NOMO-1 treated with dmso at 0.1 percent for 144 hours (cell line): Measurements from ENCODE around the gene JKAMP.
A peak's percentile ranks its signal among the peaks of the same experiment; 100 is the strongest.

Experiments
- DNase-seq: peaks from one replicate; lab custom pipeline; 2025; ENCODE audit not compliant: unreplicated experiment; lab: John Stamatoyannopoulos, UW

Gene JKAMP

DNA sequence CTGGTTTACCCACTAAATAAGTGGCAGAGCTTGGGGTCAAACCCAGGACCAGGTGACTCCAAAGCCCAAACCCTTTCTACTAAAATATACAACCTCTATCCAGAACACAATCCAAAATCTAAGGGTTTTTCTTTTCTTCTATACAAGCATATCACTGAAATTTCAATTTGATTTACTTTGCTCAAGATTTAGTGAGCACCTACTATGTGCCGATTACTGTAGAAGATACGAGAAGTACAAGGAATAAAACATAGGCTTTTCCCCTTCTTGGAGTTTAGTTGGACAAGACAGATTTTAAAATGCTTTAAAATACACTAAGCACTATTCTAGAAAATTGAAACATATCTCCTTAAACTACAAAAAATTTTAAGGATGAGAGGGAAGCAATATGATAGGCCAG lies 2.9 kb upstream of the JKAMP start:
- no peak for DNase-seq

DNA sequence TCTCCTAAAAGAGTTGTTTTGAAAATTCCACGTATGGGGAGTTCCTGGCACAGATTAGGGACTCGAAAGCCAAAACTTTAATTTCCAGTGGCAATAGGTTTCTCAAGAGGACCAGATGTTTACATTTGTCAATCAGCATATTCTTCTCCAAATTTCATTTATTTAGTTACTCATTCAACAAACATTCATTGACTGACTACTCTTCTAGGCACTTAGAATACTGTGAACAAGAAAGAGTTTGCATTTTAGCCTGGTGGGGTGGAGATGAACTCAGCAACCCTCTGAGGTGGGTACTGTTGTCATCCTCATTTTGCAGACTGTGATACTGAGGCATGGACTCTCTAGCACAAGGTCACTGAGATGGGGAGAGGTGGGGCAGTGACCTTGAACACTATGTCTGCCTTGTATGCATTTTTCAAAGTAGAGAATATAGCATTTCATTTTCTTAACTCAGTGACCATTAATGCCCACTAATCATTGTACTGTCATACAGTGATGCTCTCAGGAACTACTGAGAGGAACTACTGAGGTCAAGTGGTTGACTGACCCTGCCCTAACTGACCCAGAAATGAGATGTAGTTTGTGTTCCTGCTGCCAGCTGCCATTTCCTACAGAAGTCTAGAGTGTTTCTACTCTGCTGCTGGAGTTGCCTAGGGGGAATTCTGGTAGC lies 2.3 kb upstream of the JKAMP start:
- no peak for DNase-seq

DNA sequence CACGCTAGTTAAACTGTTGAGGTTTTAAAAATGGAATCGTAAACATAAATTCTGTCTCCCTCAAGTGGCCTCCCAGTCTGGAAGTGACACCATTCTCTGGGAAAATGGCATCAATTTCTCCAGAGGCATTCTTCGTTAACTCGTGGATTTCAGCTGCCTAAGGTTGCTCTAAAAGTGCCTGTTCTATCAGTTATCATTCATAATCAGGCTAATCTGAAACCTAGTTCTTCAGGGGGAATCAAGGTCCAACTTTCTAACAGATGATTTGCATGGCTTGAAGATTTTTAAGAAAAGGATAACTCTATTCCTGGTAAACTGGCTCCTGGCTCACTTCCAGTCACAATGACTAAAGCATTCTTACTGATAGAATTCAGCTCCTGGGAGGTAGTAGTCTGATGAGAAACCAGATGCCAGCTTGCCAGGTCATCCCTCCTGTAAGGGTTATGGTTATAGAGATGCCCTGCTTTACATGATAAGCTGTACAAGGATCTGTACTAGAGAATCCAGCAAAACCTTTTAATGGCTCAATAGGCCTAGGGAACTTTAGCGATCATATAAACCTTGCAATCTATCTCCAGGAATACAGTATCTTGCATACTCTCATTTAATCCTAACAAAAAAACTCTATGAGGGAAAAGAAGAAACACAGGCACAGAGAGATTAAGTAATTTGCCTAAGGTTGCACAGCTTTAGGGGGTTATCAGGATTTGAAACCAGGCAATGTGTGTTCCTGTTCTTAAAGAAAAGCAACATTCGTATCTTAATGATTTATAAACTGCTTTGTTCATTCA lies 1.6 kb upstream of the JKAMP start:
- DNase-seq, result no peak

GRCh38 chr14:59483363-59483762 lies 954 bp upstream of the JKAMP start:
- DNase-seq, result no peak

GRCh38 chr14:59484639-59485175 lies 390 bp downstream of the JKAMP start:
- DNase-seq, result peak; percentile 52

DNA sequence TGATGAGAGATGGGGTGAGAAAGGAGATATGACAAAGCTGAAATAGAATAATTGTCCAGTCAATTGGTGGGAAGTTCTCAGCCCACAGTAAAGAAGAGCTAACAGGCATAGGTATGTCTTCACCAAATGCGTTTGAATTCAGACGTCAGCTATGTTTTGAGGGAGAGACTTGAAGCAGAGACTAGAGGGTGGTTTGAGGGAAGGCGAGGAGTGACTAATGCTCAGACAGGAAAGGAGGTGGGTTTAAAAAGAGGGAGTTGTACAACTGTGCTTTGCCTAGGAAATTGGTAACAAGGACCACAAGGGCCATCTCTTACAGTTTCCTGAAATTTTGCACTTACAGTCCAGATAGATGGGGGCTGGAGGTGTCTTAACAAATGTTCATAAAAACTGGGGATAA lies 6.4 kb downstream of the JKAMP start:
- no peak for DNase-seq

DNA sequence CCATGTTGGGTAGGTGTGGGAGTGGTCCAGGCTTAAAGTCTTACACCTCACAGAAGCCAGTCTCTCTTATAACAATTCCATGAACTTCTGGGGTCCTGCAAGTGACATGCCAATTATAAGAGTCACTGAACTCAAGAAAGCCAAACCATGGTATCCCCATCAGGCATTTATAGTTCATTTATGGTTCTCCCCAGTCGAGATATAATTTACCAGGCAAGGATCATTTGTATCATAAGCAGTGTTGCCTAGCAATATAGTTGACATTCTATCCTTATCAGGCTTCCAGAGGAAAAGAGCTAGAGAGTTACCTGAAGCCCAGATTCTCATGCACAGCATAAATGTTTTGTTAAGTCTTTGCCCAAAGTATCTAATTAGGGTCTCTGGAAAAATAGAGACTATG lies 8.1 kb downstream of the JKAMP start:
- DNase-seq, result no peak

- DNase-seq, result no peak
These were observed 16.4 kb downstream of the JKAMP start for GRCh38 chr14:59500732-59501131.

- no peak for DNase-seq
These were observed 18.9 kb downstream of the JKAMP start for GRCh38 chr14:59503256-59503655.

DNA sequence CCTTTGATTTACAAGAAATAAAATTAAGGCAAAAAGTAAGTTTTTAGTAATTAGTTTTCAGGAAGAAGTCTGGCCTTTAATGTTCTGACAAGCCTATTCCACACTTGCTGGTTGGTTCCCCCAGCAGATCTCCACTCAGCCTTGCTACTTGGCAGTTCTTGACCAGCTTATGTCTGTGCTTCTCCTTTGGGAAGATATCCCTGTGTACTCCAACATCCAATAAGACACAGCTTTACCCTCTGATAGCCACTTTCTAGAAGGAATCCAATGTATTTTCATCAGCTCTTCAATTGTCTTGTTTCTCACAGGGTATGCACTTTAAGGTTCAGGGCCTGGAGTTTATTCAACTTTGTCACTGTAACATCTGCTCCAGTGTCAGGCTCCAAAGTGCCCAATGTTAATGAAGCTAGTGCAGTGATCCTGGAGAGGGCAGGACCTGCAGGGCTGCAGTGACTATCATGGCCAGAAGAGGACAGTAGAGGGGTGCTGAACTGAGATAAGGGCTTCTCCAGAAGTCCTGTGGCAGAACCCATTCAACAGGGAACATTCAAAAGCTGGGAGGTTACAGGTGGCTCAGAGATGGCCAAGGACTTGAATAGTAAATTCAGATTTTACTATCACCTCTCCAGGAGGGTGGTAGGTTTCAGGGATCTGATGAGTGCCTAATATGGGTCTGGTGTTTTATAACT lies 22.9 kb downstream of the JKAMP start:
- peak; percentile 52 for DNase-seq

GRCh38 chr14:59507752-59508103 lies 23.4 kb downstream of the JKAMP start:
- no peak for DNase-seq

DNA sequence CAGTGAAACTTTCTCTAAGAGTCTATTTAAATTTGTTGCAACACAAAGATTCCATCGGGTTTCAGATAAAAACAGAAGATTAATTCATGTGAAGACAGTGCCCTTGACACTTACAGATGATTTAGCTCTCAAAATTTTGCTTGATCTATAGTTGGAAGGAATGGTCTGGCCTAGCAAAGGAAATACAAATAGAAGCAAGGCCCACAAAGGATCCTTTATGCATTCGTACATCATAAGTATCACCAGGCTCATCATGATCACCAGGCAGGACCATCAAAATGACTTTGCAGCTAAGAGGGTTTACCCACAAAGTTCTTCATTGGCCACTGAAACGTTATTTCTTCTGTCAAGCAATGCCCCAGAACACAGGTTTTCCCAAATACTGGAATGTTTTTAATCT lies 24.8 kb downstream of the JKAMP start:
- DNase-seq, result no peak

- no peak for DNase-seq
These were observed 25.7 kb downstream of the JKAMP start for GRCh38 chr14:59510001-59510400.

DNA sequence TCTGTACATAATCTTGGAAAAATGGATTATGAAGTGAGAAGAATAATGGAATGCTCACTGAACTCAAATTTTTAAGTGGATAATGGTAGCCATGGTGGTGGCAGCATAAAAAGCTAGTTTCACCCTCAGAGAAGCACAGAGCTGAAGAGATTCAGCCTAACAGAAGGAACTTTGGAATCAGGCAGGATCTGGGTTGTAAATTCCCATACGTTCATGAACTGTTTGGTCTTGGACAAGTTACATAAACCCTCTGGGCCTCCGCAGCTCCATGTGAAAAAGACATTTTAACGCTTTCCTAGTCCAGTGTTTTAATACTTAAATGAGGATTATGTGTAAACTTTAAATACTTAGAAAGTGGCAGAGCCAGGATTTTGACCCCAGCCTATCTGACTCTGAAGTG lies 26.6 kb downstream of the JKAMP start:
- DNase-seq, result no peak

DNA sequence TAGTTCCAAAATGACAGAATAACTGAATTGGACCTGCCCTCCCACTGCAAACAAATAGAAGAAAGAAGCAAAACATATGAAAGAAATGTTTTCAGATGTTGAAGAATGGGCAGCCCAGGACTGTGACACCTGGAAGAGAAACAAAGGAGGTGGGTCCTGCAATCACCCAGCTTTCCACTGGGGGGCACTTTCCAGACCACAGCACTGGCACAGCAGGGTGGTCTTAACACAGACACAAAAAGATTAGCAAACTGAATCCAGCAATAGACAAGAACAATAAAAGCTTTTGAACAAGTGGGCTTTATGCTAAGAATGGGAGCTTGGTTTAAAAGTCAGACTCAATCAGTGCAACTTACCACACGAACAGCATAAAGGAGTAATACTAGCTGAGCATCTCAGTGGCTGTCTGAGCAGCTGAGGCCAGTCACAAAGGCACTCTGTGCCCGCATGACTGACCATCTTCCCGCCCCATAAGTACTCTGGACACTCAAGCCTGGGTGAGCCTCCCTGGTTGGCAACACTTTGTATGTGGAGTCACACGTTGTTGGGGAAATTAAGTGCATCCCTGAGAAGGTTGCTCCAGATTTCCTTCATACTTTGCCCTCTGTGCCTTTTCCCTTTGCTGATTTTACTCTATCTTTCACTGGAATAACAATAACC lies 27.7 kb downstream of the JKAMP start:
- no peak for DNase-seq

DNA sequence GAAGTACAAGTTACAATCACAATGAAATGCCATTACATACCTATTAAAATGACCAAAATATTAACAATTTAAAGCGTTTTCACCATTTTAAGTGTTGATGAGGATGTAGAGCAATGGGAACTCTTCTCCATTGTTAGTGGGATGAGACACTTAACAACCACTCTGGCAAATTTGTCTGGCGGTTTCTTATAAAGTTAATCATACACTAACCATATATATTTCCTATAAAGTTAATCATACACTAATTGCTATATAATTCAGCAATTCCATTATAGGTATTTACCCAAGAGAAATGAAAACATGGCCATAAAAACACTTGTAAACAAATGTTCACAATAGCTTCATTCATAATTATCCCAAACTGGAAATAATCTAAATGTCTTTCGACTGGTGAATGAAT lies 35.9 kb downstream of the JKAMP start:
- DNase-seq, result no peak

GRCh38 chr14:59529189-59529588 lies 44.9 kb downstream of the JKAMP start:
- DNase-seq, result no peak

DNA sequence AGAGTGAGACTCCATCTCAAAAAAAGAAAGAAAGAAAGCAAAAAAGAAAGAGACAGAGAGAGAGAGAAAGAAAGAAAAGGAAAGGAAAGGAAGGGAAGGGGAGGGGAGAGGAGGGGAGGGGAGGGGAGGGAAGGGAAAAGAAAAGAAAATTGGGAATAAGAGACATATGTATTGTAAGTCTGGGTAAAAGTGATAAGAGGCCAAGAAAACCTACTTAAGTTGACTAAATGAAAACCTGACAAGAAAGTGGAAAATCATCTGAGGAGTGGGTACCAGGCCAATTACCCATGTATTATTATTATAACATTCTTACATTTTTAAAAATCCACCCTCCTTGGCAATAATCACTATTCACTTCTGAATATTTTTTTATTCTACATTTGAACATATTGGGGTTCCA lies 46.0 kb downstream of the JKAMP start:
- DNase-seq, result no peak

- no peak for DNase-seq
These were observed 48.1 kb downstream of the JKAMP start for GRCh38 chr14:59532419-59532818.

DNA sequence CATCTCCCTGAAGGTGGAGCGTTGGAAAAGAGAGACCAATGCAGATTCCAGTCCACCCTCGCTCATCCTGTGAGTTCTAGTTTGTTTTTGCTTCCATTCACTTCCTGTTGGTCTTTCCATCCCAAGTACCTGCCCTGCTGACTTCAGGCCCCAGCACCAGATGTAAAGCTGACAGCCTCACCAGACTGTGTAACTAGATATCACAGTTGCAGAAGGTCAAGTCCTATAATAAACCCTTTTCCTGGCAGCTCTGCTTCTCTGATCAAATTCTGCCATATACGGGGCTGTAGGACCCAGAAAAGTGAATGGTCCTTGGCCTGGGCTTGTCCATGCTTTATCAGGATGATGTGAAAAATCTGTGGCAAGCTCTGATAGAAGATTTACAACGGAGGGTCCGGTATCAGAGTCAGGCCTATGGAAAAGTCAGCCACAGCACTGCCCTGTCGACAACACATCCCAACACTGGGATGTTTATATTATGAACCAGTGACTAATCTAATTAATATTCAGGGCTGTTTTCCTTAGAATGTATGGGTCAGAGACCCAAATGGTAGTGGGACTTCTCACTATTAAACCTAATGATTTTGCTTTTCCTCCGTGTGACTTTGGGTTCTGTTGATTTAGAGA lies 50.2 kb downstream of the JKAMP start:
- DNase-seq, result no peak

- DNase-seq, result no peak
These were observed 53.2 kb downstream of the JKAMP start for GRCh38 chr14:59537476-59537875.
